GM19023 (cell line): ENCODE data around the gene RETN.

Experiments used
- ATAC-seq: cut with Tn5 transposase; IDR thresholded peaks from one replicate; pipeline ENCODE4 v1.9.1; 2021; ENCODE audit warnings: mild to moderate bottlenecking, moderate library complexity; ENCODE audit not compliant: unreplicated experiment

RETN gene

DNA sequence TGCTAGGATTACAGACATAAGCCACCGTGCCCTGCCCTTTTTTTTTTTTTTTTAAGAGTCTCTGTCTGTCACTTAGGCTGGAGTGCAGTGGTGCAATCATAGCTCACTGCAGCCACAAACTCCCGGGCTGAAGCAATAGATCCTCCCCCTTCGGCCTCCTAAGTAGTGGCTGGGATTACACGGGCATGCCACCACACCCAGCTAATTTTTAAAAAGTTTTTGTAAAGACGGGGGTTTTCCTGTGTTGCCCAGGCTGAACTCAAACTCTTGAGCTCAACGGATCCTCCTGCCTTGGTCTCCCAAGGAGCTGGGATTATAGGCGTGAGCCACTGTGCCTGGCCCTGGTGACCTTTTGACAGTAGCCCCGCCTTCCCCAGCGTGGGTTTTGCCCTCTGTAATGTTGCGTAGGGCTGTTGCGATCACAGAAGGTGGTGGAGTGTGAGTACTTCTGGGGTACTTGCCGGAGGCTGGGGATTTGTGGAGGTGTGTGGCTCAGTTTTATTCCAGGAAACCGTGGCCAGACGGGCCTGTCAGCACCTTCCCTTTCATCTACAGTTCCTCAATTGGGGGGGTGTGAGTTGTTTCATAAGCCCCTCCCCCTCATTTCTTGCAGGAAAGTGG, 11.6 kb upstream of the RETN start:
- ATAC-seq: no peak

DNA sequence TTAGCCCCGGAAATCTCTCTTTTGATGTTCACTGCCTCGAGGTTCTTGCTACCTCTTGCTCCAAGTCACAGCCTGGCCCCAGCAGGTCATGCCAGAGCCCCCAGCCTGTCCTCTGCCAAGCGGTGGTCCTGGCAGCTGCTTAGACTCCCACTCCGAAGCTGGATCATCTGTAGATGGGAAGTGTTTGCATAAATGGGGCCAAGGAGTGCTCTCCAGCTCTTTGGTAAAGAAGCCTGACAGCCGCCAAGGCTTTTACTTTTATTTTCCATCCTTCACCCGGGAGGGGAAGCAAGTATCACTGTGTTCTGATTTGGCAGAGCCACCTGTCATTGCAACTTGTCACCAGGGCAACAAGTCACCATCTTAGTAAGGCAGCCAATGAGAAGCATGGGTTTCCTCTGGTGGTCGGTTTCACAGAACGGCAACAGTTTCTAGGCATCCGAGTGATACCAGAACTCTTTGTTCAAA, 10.6 kb upstream of the RETN start:
- ATAC-seq: peak; percentile 67

DNA sequence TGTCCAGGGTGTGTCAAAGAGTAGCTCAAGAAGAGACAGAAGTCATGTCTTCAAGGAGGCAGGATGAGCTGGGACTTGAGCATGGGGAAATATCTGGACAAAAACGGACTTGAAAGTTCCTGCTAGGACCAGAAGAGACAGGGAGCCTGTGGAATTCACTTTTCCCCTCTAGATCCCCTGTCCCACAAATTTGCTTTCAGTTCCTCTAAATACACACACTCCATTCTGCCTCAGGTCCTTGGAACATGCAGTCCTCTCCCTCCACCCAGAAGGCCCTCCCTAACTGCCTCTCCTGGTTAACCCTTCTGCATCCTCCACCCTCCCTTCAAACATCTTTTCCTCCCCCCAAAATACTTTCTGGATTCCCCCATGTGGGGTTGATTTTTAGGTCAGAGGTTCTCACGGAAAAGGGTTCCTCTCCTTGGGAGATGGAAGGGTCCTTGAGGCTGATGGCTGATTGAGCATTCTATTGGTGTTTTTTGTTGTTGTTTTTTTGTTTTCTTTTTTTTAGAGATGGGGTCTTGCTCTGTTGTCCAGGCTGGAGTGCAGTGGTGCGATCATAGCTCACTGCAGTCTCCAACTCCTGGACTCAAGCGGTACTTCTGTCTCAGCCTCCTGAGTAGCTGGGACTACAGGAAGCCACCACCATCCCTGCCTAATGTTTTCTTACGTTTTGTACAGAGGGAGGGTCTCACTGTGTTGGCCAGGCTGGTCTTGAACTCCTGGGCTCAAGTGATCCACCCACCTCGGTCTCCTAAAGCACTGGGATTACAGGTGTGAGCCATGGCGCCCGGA, 6.9 kb upstream of the RETN start:
- no peak for ATAC-seq

DNA sequence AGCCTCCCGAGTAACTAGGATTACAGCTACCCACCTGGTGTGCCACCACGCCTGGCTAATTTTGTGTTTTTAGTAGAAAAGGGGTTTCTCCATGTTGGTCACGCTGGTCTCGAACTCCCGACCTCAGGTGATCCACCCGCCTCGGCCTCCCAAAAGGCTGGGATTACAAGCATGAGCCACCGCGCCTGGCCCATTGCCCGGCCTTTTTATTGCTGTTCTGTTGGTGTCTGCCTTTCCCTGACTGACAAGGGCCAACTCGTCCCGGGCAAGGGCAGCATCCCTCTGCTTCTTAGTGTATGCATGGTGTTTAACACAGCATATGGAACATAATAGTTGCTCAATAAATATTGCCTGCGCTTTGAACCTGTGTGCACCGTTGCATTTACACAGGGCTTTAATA, 6.2 kb upstream of the RETN start:
- ATAC-seq: no peak

DNA sequence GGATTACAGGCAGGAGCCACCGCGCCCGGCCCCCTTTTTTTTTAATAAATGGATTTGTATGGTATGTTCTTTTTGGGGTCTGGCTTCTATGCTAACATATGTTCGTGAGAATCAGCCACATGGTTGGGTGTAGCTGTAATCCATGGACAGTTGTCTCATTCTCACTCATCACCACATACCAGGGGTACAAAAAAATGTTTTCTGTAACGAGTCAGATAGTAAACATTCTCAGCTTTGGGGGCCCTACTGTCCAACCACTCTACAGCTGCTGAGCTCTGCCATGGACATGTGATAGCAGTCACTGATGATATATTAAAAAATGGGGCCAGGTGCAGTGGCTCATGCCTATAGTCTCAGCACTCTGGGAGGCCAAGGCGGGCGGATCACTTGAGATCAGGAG, 5.1 kb upstream of the RETN start:
- no peak for ATAC-seq

DNA sequence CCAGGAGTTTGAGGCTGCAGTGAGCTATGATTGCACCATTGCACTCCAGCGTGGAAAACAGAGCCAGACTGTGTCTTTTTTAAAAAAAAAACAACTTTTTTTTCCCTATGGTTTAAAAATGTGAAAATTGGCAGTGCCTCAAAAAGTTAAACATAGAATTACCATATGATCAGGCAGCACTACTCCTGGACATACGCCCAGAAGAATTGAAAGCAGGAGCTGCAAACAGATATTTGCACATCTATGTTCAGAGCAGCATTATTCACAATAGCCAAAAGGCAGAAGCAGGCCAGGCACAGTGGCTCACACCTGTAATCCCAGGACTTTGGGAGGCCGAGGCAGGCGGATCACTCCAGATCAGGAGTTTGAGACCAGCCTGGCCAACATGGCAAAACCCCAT, 3.8 kb upstream of the RETN start:
- ATAC-seq: no peak

DNA sequence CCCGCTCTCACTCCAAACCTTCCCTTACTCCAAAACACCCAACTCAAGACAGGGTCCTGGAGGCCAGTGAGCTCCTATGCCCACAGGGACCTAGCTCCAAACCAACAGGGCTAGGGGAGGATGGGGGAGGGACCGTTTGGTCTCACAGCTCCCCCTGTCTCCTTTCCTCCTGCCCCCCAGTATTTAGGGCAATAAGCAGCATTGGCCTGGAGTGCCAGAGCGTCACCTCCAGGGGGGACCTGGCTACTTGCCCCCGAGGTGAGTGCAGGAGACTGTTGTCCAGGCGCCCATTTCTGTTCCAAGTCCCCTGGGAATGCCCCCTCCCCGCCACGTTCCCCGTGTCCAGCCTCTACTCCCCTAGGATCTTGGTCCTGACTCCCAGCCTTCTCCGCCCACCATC, 792 bp downstream of the RETN start:
- ATAC-seq: no peak

DNA sequence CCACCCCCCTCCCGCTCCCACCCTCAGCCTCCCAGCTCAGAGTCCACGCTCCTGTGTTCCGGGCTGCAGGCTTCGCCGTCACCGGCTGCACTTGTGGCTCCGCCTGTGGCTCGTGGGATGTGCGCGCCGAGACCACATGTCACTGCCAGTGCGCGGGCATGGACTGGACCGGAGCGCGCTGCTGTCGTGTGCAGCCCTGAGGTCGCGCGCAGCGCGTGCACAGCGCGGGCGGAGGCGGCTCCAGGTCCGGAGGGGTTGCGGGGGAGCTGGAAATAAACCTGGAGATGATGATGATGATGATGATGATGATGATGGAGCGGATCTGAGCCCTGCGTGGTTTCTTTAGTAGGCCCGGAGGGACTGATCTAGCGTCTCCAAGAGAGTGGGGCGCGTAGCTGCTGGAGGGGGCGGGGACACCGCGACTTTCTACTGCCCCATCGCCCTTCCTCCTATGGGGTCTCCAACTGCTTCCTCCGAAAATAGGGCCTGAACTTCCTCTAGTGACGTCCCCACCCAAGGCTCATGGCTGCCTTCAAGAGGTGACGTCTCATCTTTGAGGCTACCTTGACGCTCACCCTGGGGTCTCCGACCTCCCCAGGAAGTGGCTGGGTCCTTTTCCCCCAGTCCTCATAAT, 1.4 kb downstream of the RETN start:
- ATAC-seq: no peak

DNA sequence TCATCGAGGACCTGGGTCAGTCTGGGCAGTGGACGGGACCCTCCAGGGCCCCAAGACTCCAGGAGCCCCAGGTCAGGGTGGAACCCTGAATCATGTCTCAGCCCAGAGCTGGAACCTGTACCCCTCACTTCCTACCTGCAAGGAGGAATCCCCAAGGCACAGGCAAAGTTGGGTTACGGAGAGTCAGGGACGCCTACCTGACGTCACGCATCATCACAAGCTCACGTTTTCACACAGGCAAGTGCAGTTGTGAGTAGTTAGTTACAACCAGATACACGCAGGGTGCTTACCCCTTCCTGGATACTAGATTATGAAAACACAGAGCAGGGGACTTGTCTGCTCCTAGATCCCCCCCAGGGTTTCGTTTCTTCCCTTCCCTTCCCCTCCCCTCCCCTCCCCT, 1.9 kb downstream of the RETN start:
- ATAC-seq: no peak

DNA sequence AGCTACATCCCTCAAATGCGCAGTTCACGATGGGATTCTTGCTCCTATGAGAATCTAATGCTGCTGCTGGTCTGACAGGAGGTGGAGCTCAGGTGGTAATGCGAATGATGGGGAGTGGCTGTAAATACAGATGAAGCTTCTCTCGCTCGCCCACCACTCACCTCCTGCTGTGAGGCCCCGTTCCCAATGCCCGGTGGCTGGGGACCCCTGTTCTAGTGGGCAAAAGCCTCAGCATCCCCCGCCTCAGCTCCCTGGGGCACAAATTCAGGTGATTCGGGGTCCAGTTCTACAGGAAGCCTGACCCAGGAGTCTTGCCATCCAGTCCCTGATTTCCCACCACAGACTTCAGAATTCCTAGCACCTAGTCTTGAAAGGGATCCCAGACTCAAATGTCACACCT, 3.7 kb downstream of the RETN start:
- ATAC-seq: no peak

DNA sequence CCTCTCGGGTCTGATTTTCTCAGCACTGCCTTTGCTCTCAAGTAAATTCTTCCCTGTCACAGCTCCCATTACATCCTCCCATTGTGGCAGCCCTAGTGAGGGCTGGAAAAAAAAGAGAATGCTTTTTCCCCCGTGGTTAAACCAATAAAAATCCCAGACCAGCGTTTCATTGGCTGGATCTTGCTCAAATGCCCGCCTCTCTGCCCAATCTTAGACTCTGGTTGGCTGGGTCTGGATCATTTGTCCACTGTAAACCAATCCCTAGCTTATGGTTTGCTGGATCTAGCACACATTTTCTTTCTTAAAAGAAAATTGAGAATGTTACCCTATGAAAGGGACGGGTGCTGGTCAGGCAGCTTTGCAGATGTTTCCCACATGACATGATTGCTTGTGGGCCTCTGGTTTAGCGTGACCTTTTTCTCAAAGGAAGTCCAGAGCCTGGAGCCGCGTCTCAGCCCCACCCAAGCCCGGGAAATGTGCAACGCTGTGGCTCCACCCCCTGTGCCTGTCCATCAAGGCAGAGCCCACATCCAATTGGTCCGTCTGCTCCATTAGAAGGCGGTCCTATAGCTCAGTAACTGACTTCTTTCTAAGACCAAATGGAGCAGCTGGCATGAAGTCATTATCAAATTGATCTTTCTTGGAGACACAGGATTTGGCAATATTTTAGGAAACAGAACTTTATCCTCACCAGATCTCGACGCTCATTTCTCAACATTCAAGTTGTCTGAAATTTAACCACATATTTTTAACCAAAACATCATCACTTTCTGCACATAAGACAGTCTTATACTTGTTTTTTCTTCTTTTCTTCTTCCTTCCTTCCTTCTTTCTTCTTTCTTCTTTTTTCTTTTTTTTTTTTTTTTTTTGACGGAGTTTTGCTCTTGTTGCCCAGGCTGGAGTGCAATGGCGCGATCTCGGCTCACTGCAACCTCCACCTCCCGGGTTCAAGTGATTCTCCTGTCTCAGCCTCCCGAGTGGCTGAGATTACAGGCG, 5.5 kb downstream of the RETN start:
- no peak for ATAC-seq

DNA sequence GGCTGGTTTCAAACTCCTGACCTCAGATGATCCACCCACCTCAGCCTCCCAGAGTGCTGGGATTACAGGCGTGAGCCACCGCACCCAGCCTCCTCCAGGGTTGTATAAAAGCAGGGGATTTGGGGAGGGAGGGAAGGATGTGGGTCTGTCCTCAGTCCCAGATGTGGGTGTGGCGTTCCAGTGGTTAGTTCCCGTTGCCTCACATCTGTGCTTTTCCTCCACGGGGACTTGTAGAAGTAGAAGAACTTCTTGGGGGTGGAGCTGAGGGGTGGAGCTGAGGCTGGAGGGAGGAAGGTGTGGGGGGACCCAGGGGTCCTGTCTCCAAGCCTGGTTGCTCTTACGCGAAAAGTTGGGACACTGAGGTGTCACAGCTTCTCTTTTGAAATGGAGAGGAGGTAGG, 7.5 kb downstream of the RETN start:
- no peak for ATAC-seq

DNA sequence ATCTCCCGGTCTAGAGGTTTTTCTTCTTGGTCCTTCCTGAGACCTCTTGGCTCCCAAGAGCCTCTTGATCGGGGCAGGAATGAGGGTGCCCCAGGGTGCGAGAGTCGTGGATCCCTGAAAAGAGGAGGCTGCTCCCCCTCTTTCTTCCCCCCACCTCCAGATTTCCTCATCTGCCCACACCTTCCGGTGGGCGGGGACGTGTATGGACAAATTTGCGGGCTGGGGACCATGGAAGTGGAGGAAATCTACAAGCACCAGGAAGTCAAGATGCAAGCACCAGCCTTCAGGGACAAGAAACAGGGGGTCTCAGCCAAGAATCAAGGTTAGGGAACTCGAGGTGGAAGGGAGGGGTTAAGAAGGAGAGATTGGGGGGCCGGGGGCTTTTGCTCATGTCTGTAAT, 8.0 kb downstream of the RETN start, which contains the start of gene MCEMP1:
Gene MCEMP1 (plus strand): TSS at position 237 of the 400 bp plus-strand sequence. CDS start 31 bp downstream, at position 268.
- no peak for ATAC-seq

DNA sequence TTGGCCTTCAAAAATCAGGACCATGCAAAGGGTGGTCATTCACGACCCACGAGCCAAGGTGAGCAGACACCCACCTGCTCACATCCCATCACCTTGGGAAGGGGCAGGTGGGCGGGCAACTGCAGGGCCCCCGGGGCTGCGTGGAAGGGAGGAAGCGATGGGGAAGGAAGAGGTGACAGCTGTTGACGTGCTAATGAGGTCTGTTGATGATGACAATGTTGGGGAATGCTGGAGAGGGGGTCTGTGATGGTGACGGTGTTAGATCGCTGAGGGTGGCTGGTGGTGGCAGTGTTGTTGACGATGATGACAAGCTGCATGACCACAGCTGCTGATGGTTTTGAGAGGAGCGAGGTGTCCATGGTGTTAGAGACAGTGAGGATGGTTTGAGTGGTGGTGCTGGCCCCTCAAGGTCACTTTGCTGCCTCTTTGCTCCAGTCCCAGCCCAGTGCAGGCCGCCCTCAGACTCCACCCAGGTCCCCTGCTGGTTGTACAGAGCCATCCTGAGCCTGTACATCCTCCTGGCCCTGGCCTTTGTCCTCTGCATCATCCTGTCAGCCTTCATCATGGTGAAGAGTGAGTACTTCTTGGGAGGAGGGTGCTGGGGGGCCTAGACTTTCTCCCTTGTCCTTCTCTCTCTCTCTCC, 8.9 kb downstream of the RETN start:
- no peak for ATAC-seq

DNA sequence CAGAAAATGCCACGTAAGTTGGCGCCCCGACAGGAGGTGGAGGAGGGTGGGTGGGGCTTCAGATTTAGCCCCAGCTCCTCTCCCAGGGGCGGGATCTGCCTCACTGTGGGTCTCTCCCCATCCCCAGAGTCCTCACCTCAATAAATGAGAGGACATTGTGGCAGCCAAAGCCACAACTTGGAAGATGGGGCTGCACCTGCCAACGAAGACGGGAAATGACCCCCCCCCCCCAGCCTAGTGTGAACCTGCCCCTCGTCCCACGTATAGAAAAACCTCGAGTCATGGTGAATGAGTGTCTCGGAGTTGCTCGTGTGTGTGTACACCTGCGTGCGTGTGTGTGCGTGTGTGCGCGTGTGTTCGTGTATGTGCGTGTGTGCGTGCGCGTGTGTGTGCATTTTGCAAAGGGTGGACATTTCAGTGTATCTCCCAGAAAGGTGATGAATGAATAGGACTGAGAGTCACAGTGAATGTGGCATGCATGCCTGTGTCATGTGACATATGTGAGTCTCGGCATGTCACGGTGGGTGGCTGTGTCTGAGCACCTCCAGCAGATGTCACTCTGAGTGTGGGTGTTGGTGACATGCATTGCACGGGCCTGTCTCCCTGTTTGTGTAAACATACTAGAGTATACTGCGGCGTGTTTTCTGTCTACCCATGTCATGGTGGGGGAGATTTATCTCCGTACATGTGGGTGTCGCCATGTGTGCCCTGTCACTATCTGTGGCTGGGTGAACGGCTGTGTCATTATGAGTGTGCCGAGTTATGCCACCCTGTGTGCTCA, 10.3 kb downstream of the RETN start:
- ATAC-seq: no peak

DNA sequence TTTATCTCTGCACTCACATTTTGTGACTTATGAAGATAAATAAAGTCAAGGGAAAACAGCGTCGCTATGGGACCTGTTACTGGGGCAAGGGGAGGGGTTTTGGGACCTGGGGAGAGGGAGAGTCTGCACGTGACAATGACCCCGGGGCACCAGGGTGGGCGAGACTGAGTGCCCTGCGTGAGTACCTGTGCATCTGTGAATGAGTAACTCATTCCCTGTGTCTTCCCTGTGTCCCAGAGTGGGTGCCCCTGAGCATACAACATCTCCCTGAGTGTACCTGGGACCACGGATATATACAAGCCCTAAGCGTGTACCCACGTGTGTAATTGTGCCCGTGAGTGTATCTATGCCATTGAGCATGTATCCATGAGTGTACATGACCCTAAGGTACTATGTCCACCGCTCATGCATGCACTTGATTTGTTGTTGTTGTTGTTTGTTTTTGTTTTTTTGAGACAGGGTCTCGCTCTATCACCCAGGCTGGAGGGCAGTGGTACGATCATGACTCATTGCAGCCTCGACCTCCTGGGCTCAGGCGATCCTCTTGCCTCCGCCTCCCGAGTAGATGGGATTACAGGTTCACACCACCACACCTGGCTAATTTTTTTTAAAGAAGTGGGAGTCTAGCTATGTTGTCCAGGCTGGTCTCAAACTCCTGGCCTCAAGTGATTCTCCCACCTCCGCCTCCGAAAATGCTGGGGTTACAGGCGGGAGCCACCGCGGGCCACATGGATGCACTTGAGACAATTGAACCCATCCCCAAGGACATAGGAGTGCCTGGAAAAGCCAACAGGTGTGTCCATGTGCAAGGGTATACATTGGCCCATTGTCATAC, 11.1 kb downstream of the RETN start:
- ATAC-seq: no peak

DNA sequence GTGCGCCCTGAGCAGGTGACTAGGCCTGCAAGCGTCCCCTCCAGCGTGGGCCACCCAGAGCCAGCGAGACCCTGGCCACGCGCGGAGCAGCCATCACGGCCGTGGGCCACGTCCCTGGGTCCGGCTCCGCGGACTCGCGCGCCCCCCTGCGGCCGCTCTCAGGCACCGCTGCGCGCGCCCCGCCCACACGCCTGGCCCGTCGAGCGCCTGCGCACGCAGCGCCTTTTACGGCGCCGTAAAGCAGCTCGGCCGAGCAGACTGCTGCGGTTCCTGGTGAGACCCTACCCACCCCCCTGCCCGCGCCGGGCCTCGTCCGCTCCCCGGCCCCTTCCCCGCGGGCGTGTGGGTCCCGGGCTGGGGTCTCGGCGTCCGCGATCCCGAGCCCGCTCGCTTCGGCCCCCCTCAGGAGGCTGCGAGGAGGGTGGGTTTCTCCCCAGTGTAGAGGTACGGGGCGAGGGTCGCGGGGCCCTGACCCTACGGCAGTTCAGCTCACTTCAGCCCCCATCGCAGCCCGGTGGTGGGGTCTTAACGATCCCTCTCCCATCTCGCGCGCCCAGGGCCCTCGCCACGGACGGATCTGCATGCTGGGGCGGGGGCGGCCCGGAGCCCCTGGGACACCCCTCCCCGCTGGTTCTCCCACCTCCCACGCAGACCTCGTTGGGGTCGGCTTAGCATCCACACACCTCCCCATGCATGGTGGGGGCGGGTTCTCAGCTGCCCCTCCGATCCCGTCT, 11.9 kb downstream of the RETN start, which contains the start of gene TRAPPC5:
Gene TRAPPC5 (plus strand): TSS at position 228 of the 734 bp plus-strand sequence. CDS start 1,421 bp downstream, outside the sequence.
- ATAC-seq: peak; percentile 53
